Kasumi-1 (cell line): Measurements from ENCODE around the gene TEPSIN.

ENCODE experiments used
- DNase-seq, 2 experiments: peaks; one replicate each; lab custom pipeline; 2025; lab: John Stamatoyannopoulos, UW

Gene TEPSIN

GRCh38 chr17:81238815-81239713 is at the start of gene TEPSIN, which contains the start of gene NDUFAF8:
Gene TEPSIN, minus strand, starts transcription at chr17:81239055. Its CDS starts 22 bp downstream, at chr17:81239033.
Gene NDUFAF8, plus strand, starts transcription at chr17:81239318. Its CDS starts 46 bp downstream, at chr17:81239364.
- peak; percentile 100 for DNase-seq

GRCh38 chr17:81287741-81288430 is 49.0 kb upstream of the TEPSIN start:
- DNase-seq = peak; percentile 91 to 92

GRCh38 chr17:81287152-81287551 is 48.3 kb upstream of the TEPSIN start:
- DNase-seq = no peak

GRCh38 chr17:81286491-81287145 is 47.8 kb upstream of the TEPSIN start:
- DNase-seq = no peak

- DNase-seq = peak; percentile 78 to 83
These were observed 47.0 kb upstream of the TEPSIN start for GRCh38 chr17:81285894-81286293.

- DNase-seq = peak; percentile 97
These were observed 46.5 kb upstream of the TEPSIN start for GRCh38 chr17:81285179-81285878.

- DNase-seq = no peak
These were observed 44.0 kb upstream of the TEPSIN start for GRCh38 chr17:81282876-81283275.

- no peak for DNase-seq
These were observed 43.3 kb upstream of the TEPSIN start for GRCh38 chr17:81282141-81282540.

- DNase-seq = no peak
These were observed 41.7 kb upstream of the TEPSIN start for GRCh38 chr17:81280571-81280970.

- no peak for DNase-seq
These were observed 40.7 kb upstream of the TEPSIN start for GRCh38 chr17:81279278-81280275.

GRCh38 chr17:81278831-81279230 is 40.0 kb upstream of the TEPSIN start:
- DNase-seq = no peak

- DNase-seq = no peak
These were observed 39.3 kb upstream of the TEPSIN start for GRCh38 chr17:81277946-81278693.

GRCh38 chr17:81277421-81277820 is 38.6 kb upstream of the TEPSIN start:
- no peak for DNase-seq

- DNase-seq = no peak
These were observed 37.9 kb upstream of the TEPSIN start for GRCh38 chr17:81276781-81277180.

- DNase-seq = no peak
These were observed 35.6 kb upstream of the TEPSIN start for GRCh38 chr17:81274471-81274855.

- DNase-seq = no peak
These were observed 35.0 kb upstream of the TEPSIN start for GRCh38 chr17:81273698-81274470.

- DNase-seq = peak; percentile 94 to 95
These were observed 33.8 kb upstream of the TEPSIN start for GRCh38 chr17:81272616-81273015.

GRCh38 chr17:81271226-81271625 is 32.4 kb upstream of the TEPSIN start:
- no peak for DNase-seq

GRCh38 chr17:81270279-81270678 is 31.4 kb upstream of the TEPSIN start:
- DNase-seq = peak; percentile 64 to 75
